Activated T-cell treated with anti-CD3 and anti-CD28 coated beads, Interleukin-2, amount 50 U/mL, for 72 hours (primary cell): Measurements from ENCODE around the gene ZNF248. TPM values are rescaled to one million over a fixed set of nuclear protein-coding genes. Genes with fewer than 3 reads are reported as not detected.

Experiments
- ATAC-seq, 2 donors: fragments of 150-1000 bp; cut with Tn5 transposase; replicated peaks in 1 of 2; 2 replicates each; pipeline ENCODE4 v1.10.0; 2021; ENCODE audit warnings: moderate library complexity in 2 of 2, mild to moderate bottlenecking in 1 of 2
- DNase-seq, 2 donors: peaks; one replicate each; pipeline ENCODE4 v3.0.0; 2021 to 2022; ENCODE audit warnings: mixed read lengths in 1 of 2
- H3K27ac Mint-ChIP-seq: one replicate; pipeline ENCODE4 v1.8.0; 2022; ENCODE audit warnings: mild to moderate bottlenecking, moderate library complexity, mixed read lengths
- H3K27me3 Mint-ChIP-seq: one replicate; pipeline ENCODE4 v1.8.0; 2022; ENCODE audit warnings: low read depth, mixed read lengths
- H3K36me3 Mint-ChIP-seq, 2 donors: one replicate each; pipeline ENCODE4 v1.8.0; 2022; ENCODE audit warnings: mixed read lengths in 2 of 2, mild to moderate bottlenecking in 1 of 2; ENCODE audit not compliant: insufficient read depth in 2 of 2
- H3K4me1 Mint-ChIP-seq: one replicate; pipeline ENCODE4 v1.8.0; 2022; ENCODE audit warnings: low read depth, mixed read lengths
- H3K4me3 Mint-ChIP-seq, 2 donors: one replicate each; pipeline ENCODE4 v1.8.0; 2022; ENCODE audit warnings: mild to moderate bottlenecking in 2 of 2, mixed read lengths in 2 of 2, moderate library complexity in 2 of 2
- H3K9me3 Mint-ChIP-seq, 2 donors: one replicate each; pipeline ENCODE4 v1.8.0; 2022; ENCODE audit warnings: mixed read lengths in 2 of 2
- total RNA-seq, 2 donors: library from RNA; stranded (reverse); gene quantifications; one replicate each; pipeline ENCODE4 v1.2.3, GENCODE V29; 2022

ZNF248 gene
- total RNA-seq, 2 donors from 2014 or later = 9.8 to 9.9 TPM

- H3K27me3 Mint-ChIP-seq = no peaks in the 10 kb centered on the region
- no peaks in the 10 kb centered on the region for H3K4me1 Mint-ChIP-seq
- no peak overlapping the region for H3K27ac Mint-ChIP-seq
- H3K36me3 Mint-ChIP-seq = peaks cover 22% of the 10 kb centered on the region in 2 donors
- no peak overlapping the region for H3K4me3 Mint-ChIP-seq
- ATAC-seq = no peak
- no peak for DNase-seq
- H3K9me3 Mint-ChIP-seq = peaks cover 21 to 28% of the 10 kb centered on the region in 2 donors
Measured at GRCh38 chr10:37812290-37812689, 45.1 kb downstream of the ZNF248 start.

GRCh38 chr10:37803269-37803668 is 54.1 kb downstream of the ZNF248 start:
- Mint-ChIP-seq H3K27me3 (no peaks in the 10 kb centered on the region), H3K36me3 (peaks cover 0 to 4% of the 10 kb centered on the region in 2 donors), H3K27ac (no peak overlapping the region), H3K4me3 (no peak overlapping the region), H3K4me1 (no peaks in the 10 kb centered on the region), H3K9me3 (peaks cover 8 to 9% of the 10 kb centered on the region in 2 donors)
- DNase-seq (no peak), ATAC-seq (no peak)

GRCh38 chr10:37801557-37801956 is 55.9 kb downstream of the ZNF248 start:
- Mint-ChIP-seq H3K9me3 (peaks cover 10% of the 10 kb centered on the region in 2 donors), H3K27ac (no peak overlapping the region), H3K4me3 (no peak overlapping the region), H3K36me3 (peaks cover 0 to 4% of the 10 kb centered on the region in 2 donors), H3K27me3 (no peaks in the 10 kb centered on the region), H3K4me1 (no peaks in the 10 kb centered on the region)
- no peak for DNase-seq
- no peak for ATAC-seq

- Mint-ChIP-seq H3K4me3 (no peak overlapping the region), H3K27ac (no peak overlapping the region), H3K36me3 (peaks cover 0 to 9% of the 10 kb centered on the region in 2 donors), H3K4me1 (no peaks in the 10 kb centered on the region), H3K9me3 (peaks cover 7 to 20% of the 10 kb centered on the region in 2 donors), H3K27me3 (no peaks in the 10 kb centered on the region)
- DNase-seq (no peak), ATAC-seq (peak; percentile 60 to 69)
Measured at GRCh38 chr10:37794305-37794976, 63.0 kb downstream of the ZNF248 start.

- H3K27ac Mint-ChIP-seq = no peak overlapping the region
- H3K4me3 Mint-ChIP-seq = no peak overlapping the region
- DNase-seq (no peak), ATAC-seq (no peak)
- peaks cover 2 to 11% of the 10 kb centered on the region in 2 donors for H3K9me3 Mint-ChIP-seq
- H3K4me1 Mint-ChIP-seq = no peaks in the 10 kb centered on the region
- no peaks in the 10 kb centered on the region for H3K27me3 Mint-ChIP-seq
- H3K36me3 Mint-ChIP-seq = peaks cover 2 to 12% of the 10 kb centered on the region in 2 donors
Measured at GRCh38 chr10:37789590-37789989, 67.8 kb downstream of the ZNF248 start.

- no peak for ATAC-seq
- Mint-ChIP-seq H3K4me3 (no peak overlapping the region), H3K4me1 (no peaks in the 10 kb centered on the region), H3K27me3 (no peaks in the 10 kb centered on the region), H3K36me3 (peaks cover 9 to 10% of the 10 kb centered on the region in 2 donors), H3K27ac (no peak overlapping the region), H3K9me3 (peaks cover 9 to 12% of the 10 kb centered on the region in 2 donors)
- DNase-seq = no peak
Measured at GRCh38 chr10:37784678-37785077, 72.7 kb downstream of the ZNF248 start.

GRCh38 chr10:37780536-37780935 is 76.9 kb downstream of the ZNF248 start:
- ATAC-seq = no peak
- Mint-ChIP-seq H3K4me3 (no peak overlapping the region), H3K9me3 (peaks cover 9 to 11% of the 10 kb centered on the region in 2 donors), H3K27me3 (no peaks in the 10 kb centered on the region), H3K36me3 (peaks cover 9 to 10% of the 10 kb centered on the region in 2 donors), H3K27ac (no peak overlapping the region), H3K4me1 (no peaks in the 10 kb centered on the region)
- DNase-seq = no peak

GRCh38 chr10:37777056-37777455 is 80.4 kb downstream of the ZNF248 start:
- peaks cover 1 to 8% of the 10 kb centered on the region in 2 donors for H3K36me3 Mint-ChIP-seq
- H3K27me3 Mint-ChIP-seq = no peaks in the 10 kb centered on the region
- no peaks in the 10 kb centered on the region for H3K4me1 Mint-ChIP-seq
- peaks cover 4 to 5% of the 10 kb centered on the region in 2 donors for H3K9me3 Mint-ChIP-seq
- DNase-seq = no peak
- no peak overlapping the region for H3K27ac Mint-ChIP-seq
- H3K4me3 Mint-ChIP-seq = no peak overlapping the region
- no peak for ATAC-seq

GRCh38 chr10:37775612-37776011 is 81.8 kb downstream of the ZNF248 start:
- H3K9me3 Mint-ChIP-seq = peaks cover under 1 to 3% of the 10 kb centered on the region in 2 donors
- H3K4me3 Mint-ChIP-seq = no peak overlapping the region
- no peaks in the 10 kb centered on the region for H3K4me1 Mint-ChIP-seq

GRCh38 chr10:37774351-37774750 is 83.1 kb downstream of the ZNF248 start:
- Mint-ChIP-seq H3K36me3 (peaks cover 0 to 7% of the 10 kb centered on the region in 2 donors), H3K27ac (no peak overlapping the region), H3K9me3 (peaks cover 0 to 3% of the 10 kb centered on the region in 2 donors), H3K4me3 (no peak overlapping the region), H3K4me1 (no peaks in the 10 kb centered on the region), H3K27me3 (no peaks in the 10 kb centered on the region)
- no peak for DNase-seq
- no peak for ATAC-seq

More at GRCh38 chr10:37775612-37776011, 81.8 kb downstream of the ZNF248 start:
- H3K36me3 Mint-ChIP-seq = peaks cover 0 to 7% of the 10 kb centered on the region in 2 donors
- H3K27ac Mint-ChIP-seq = no peak overlapping the region
- ATAC-seq = no peak
- H3K27me3 Mint-ChIP-seq = no peaks in the 10 kb centered on the region
- no peak for DNase-seq

- Mint-ChIP-seq H3K9me3 (peaks cover 19 to 26% of the 10 kb centered on the region in 2 donors), H3K4me1 (no peaks in the 10 kb centered on the region), H3K27ac (no peak overlapping the region), H3K27me3 (no peaks in the 10 kb centered on the region), H3K36me3 (peaks cover 22 to 29% of the 10 kb centered on the region in 2 donors), H3K4me3 (no peak overlapping the region)
- no peak for ATAC-seq
- no peak for DNase-seq
Measured at GRCh38 chr10:37765216-37765615, 92.2 kb downstream of the ZNF248 start.

- H3K36me3 Mint-ChIP-seq = peaks cover 21 to 24% of the 10 kb centered on the region in 2 donors
- no peak for ATAC-seq
- H3K4me1 Mint-ChIP-seq = no peaks in the 10 kb centered on the region
Measured at GRCh38 chr10:37763132-37763531, 94.3 kb downstream of the ZNF248 start.

GRCh38 chr10:37762287-37762686 is 95.1 kb downstream of the ZNF248 start:
- no peak overlapping the region for H3K27ac Mint-ChIP-seq
- H3K36me3 Mint-ChIP-seq = peaks cover 21 to 23% of the 10 kb centered on the region in 2 donors
- no peak overlapping the region for H3K4me3 Mint-ChIP-seq
- H3K4me1 Mint-ChIP-seq = no peaks in the 10 kb centered on the region
- H3K27me3 Mint-ChIP-seq = no peaks in the 10 kb centered on the region
- DNase-seq (no peak), ATAC-seq (no peak)
- H3K9me3 Mint-ChIP-seq = peaks cover 17 to 26% of the 10 kb centered on the region in 2 donors

More at GRCh38 chr10:37763132-37763531, 94.3 kb downstream of the ZNF248 start:
- no peak for DNase-seq
- H3K4me3 Mint-ChIP-seq = no peak overlapping the region
- H3K9me3 Mint-ChIP-seq = peaks cover 20 to 23% of the 10 kb centered on the region in 2 donors
- no peak overlapping the region for H3K27ac Mint-ChIP-seq
- H3K27me3 Mint-ChIP-seq = no peaks in the 10 kb centered on the region

- peaks cover 18 to 21% of the 10 kb centered on the region in 2 donors for H3K36me3 Mint-ChIP-seq
- no peaks in the 10 kb centered on the region for H3K4me1 Mint-ChIP-seq
- DNase-seq = no peak
- H3K27ac Mint-ChIP-seq = no peak overlapping the region
- peaks cover 20 to 22% of the 10 kb centered on the region in 2 donors for H3K9me3 Mint-ChIP-seq
- no peak for ATAC-seq
- H3K27me3 Mint-ChIP-seq = no peaks in the 10 kb centered on the region
- H3K4me3 Mint-ChIP-seq = no peak overlapping the region
Measured at GRCh38 chr10:37760817-37761216, 96.6 kb downstream of the ZNF248 start.
